GM12878 (cell line): ENCODE data around the gene TNS4. TPM values are rescaled to one million over a fixed set of nuclear protein-coding genes. Genes with fewer than 3 reads are reported as not detected.

Experiments
- CBX5 ChIP-seq: sonication (generic); IDR thresholded peaks from 2 replicates; pipeline ENCODE4 v1.6.1; 2016; ENCODE audit warnings: low read depth, moderate library complexity, mild to moderate bottlenecking, inconsistent platforms
- CREB1 ChIP-seq: IDR thresholded peaks from 2 replicates; pipeline ENCODE4 v1.6.1; 2012; ENCODE audit warnings: low read depth, mild to moderate bottlenecking, inconsistent platforms
- GATAD2B ChIP-seq: fragments of 450-650 bp; conservative IDR thresholded peaks from 2 replicates; pipeline ENCODE4 v1.6.1; 2017; ENCODE audit warnings: low read depth, mild to moderate bottlenecking, moderate library complexity
- IKZF2 ChIP-seq, 2 experiments: fragments of 450-650 bp; IDR thresholded peaks; 2 replicates each; pipeline ENCODE4 v1.6.1; 2017; ENCODE audit warnings: mild to moderate bottlenecking in 2 of 2, moderate library complexity in 2 of 2
- ZBED1 ChIP-seq: IDR thresholded peaks from 2 replicates; pipeline ENCODE4 v1.6.1; 2016; ENCODE audit warnings: borderline replicate concordance
- ZZZ3 ChIP-seq: IDR thresholded peaks from 2 replicates; pipeline ENCODE4 v1.6.1; 2011; ENCODE audit warnings: low read depth; ENCODE audit not compliant: control insufficient read depth, insufficient read length
- polyA plus RNA-seq, 11 experiments: library from polyadenylated mRNA; depleted of rRNA in 4 of 11; unstranded in 6 of 11; stranded (reverse) in 5 of 11; fragments of >200 nt; fragmentation: Nextera tagmentation in 4 of 11; fragmentation: Illumina TruSeq in 1 of 11; extraction: Ambion mirVana in 4 of 11; extraction: Trizol in 1 of 11; gene quantifications; 1 replicate in 1 of 11; 2 replicates in 10 of 11; pipeline versions ENCODE4 v1.2.1 to v1.2.3, GENCODE V29; 2011 to 2016; ENCODE audit warnings: inconsistent platforms in 2 of 11, missing spikeins in 2 of 11, low read depth in 1 of 11
- total RNA-seq, 4 experiments: library from RNA; depleted of rRNA in 3 of 4; stranded (reverse); fragments of >200 nt in 3 of 4; fragmentation: Illumina TruSeq in 1 of 4; extraction: Trizol in 1 of 4; gene quantifications; 2 replicates each; pipeline versions ENCODE4 v1.2.1 to v1.2.3, GENCODE V29; 2013 to 2021
- TF ChIP-seq, protein P1 (sequence below): fragments of 450-650 bp; IDR thresholded peaks from 2 replicates; pipeline ENCODE4 v1.6.1; 2016; ENCODE audit warnings: mild to moderate bottlenecking, moderate library complexity, borderline replicate concordance
- TF ChIP-seq, protein P2 (sequence below): IDR thresholded peaks from 2 replicates; pipeline ENCODE4 v1.6.1; 2012; ENCODE audit warnings: improper control_type of control experiment, low read depth, low read length; ENCODE audit not compliant: insufficient replicate concordance

The TNS4 gene
- total and polyA plus RNA-seq, 10 of the 15 experiments (the other 5 are each of a cell fraction or from before 2014, with no cell fraction given) = 0.10 to 0.90 (median 0.68) TPM; not detected in 2

DNA sequence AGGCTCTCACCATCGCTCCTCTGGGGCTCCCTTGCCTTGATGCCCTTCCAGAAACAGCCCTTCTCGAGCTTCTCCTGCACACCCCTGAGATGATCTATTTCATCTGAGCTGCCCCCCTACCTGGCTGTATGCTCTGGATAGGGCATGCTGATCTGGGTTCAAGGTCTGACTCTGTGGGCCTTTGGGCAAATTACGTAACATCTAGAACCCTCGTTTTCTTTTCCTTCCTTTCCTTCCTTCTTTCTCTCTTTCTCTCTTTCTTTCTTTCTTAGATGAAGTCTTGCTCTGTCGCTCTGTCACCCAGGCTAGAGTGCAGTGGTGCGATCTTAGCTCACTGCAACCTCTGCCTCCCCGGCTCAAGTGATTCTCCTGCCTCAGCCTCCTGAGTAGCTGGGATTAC lies 20.3 kb downstream of the TNS4 start (continued):
- TF ChIP-seq, protein P1, sequence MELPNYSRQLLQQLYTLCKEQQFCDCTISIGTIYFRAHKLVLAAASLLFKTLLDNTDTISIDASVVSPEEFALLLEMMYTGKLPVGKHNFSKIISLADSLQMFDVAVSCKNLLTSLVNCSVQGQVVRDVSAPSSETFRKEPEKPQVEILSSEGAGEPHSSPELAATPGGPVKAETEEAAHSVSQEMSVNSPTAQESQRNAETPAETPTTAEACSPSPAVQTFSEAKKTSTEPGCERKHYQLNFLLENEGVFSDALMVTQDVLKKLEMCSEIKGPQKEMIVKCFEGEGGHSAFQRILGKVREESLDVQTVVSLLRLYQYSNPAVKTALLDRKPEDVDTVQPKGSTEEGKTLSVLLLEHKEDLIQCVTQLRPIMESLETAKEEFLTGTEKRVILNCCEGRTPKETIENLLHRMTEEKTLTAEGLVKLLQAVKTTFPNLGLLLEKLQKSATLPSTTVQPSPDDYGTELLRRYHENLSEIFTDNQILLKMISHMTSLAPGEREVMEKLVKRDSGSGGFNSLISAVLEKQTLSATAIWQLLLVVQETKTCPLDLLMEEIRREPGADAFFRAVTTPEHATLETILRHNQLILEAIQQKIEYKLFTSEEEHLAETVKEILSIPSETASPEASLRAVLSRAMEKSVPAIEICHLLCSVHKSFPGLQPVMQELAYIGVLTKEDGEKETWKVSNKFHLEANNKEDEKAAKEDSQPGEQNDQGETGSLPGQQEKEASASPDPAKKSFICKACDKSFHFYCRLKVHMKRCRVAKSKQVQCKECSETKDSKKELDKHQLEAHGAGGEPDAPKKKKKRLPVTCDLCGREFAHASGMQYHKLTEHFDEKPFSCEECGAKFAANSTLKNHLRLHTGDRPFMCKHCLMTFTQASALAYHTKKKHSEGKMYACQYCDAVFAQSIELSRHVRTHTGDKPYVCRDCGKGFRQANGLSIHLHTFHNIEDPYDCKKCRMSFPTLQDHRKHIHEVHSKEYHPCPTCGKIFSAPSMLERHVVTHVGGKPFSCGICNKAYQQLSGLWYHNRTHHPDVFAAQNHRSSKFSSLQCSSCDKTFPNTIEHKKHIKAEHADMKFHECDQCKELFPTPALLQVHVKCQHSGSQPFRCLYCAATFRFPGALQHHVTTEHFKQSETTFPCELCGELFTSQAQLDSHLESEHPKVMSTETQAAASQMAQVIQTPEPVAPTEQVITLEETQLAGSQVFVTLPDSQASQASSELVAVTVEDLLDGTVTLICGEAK = no peak
- TF ChIP-seq ZBED1 = no peak
- no peak for TF ChIP-seq IKZF2 (IDR thresholded peaks at IDR 0.05)
- TF ChIP-seq GATAD2B = no peak
- TF ChIP-seq, protein P2, sequence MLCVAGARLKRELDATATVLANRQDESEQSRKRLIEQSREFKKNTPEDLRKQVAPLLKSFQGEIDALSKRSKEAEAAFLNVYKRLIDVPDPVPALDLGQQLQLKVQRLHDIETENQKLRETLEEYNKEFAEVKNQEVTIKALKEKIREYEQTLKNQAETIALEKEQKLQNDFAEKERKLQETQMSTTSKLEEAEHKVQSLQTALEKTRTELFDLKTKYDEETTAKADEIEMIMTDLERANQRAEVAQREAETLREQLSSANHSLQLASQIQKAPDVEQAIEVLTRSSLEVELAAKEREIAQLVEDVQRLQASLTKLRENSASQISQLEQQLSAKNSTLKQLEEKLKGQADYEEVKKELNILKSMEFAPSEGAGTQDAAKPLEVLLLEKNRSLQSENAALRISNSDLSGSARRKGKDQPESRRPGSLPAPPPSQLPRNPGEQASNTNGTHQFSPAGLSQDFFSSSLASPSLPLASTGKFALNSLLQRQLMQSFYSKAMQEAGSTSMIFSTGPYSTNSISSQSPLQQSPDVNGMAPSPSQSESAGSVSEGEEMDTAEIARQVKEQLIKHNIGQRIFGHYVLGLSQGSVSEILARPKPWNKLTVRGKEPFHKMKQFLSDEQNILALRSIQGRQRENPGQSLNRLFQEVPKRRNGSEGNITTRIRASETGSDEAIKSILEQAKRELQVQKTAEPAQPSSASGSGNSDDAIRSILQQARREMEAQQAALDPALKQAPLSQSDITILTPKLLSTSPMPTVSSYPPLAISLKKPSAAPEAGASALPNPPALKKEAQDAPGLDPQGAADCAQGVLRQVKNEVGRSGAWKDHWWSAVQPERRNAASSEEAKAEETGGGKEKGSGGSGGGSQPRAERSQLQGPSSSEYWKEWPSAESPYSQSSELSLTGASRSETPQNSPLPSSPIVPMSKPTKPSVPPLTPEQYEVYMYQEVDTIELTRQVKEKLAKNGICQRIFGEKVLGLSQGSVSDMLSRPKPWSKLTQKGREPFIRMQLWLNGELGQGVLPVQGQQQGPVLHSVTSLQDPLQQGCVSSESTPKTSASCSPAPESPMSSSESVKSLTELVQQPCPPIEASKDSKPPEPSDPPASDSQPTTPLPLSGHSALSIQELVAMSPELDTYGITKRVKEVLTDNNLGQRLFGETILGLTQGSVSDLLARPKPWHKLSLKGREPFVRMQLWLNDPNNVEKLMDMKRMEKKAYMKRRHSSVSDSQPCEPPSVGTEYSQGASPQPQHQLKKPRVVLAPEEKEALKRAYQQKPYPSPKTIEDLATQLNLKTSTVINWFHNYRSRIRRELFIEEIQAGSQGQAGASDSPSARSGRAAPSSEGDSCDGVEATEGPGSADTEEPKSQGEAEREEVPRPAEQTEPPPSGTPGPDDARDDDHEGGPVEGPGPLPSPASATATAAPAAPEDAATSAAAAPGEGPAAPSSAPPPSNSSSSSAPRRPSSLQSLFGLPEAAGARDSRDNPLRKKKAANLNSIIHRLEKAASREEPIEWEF = no peak
- TF ChIP-seq CBX5 = no peak
- no peak for TF ChIP-seq CREB1
- no peak for TF ChIP-seq ZZZ3
- TF ChIP-seq, all 136 proteins: peak for 0
